Measurements from ENCODE around the gene ATXN3L.

The ATXN3L gene

GRCh38 chrX:13339607-13340006 lies 19.8 kb upstream of the ATXN3L start:
- no peak for TF ChIP-seq CTCF (IDR thresholded peaks at IDR 0.05; ENCODE audit: low read depth, low read length, missing control alignments)
- H3K4me3 ChIP-seq (ENCODE audit: low read depth, low read length), result no peak overlapping the region
- no peak for DNase-seq (ENCODE audit: low read depth)

GRCh38 chrX:13338996-13339515 lies 19.2 kb upstream of the ATXN3L start:
- DNase-seq (ENCODE audit: low read depth), result no peak
- TF ChIP-seq CTCF (IDR thresholded peaks at IDR 0.05; ENCODE audit: low read depth, low read length, missing control alignments), result no peak

GRCh38 chrX:13334491-13334890 lies 14.6 kb upstream of the ATXN3L start:
- no peak for DNase-seq (ENCODE audit: low read depth)
- no peak for TF ChIP-seq CTCF (IDR thresholded peaks at IDR 0.05; ENCODE audit: low read depth, low read length, missing control alignments)
- H3K4me3 ChIP-seq (ENCODE audit: low read depth, low read length), result no peak overlapping the region

More at GRCh38 chrX:13338996-13339515, 19.2 kb upstream of the ATXN3L start:
- no peak overlapping the region for H3K4me3 ChIP-seq (ENCODE audit: low read depth, low read length)

- H3K4me3 ChIP-seq (ENCODE audit: low read depth, low read length), result no peak overlapping the region
- TF ChIP-seq CTCF (IDR thresholded peaks at IDR 0.05; ENCODE audit: low read depth, low read length, missing control alignments), result no peak
Measured at GRCh38 chrX:13330446-13330845, 10.6 kb upstream of the ATXN3L start.

GRCh38 chrX:13327666-13328065 lies 7.8 kb upstream of the ATXN3L start:
- DNase-seq (ENCODE audit: low read depth), result no peak
- H3K4me3 ChIP-seq (ENCODE audit: low read depth, low read length), result no peak overlapping the region
- no peak for TF ChIP-seq CTCF (IDR thresholded peaks at IDR 0.05; ENCODE audit: low read depth, low read length, missing control alignments)

More at GRCh38 chrX:13330446-13330845, 10.6 kb upstream of the ATXN3L start:
- DNase-seq (ENCODE audit: low read depth), result no peak

- DNase-seq (ENCODE audit: low read depth), result no peak
- no peak overlapping the region for H3K4me3 ChIP-seq (ENCODE audit: low read depth, low read length)
- TF ChIP-seq CTCF (IDR thresholded peaks at IDR 0.05; ENCODE audit: low read depth, low read length, missing control alignments), result no peak
Measured at GRCh38 chrX:13323241-13323640, 3.4 kb upstream of the ATXN3L start.

- TF ChIP-seq CTCF (IDR thresholded peaks at IDR 0.05; ENCODE audit: low read depth, low read length, missing control alignments), result no peak
- no peak overlapping the region for H3K4me3 ChIP-seq (ENCODE audit: low read depth, low read length)
- no peak for DNase-seq (ENCODE audit: low read depth)
Measured at GRCh38 chrX:13317366-13317765, 2.5 kb downstream of the ATXN3L start.
